ENCODE measurements around the gene ARGLU1.

The ARGLU1 gene

DNA sequence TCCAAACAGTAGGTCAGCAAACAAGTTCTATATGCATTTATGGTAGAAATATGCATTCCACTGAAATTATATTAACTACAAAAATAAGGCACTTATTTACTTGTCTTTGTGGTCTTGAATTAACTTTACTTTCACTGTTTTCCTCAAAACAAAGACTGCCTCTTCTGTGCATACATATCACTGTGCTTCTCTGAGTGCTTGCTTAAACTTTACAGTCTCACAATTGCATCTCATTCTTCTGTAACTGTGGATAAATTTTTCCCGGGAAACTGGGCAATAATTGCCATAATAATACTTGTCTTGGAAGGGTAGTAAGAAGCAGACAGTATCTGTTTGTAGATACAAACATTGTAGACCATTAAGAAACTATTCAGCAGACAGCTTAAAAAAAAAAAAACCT lies 70.9 kb downstream of the ARGLU1 start:
- DNase-seq (ENCODE audit: low read depth in 1 of 2, low spot score in 1 of 2) = no peak
- Histone ChIP-seq H3K27me3 (ENCODE audit: insufficient read depth, poor library complexity, severe bottlenecking) (no peaks in the 10 kb centered on the region), H3K27ac (replicated peaks) (no peak overlapping the region), H3K4me3 (replicated peaks; ENCODE audit: insufficient read depth, low read length) (no peak overlapping the region)
- no peak for TF ChIP-seq SPI1 (IDR thresholded peaks at IDR 0.05; ENCODE audit: borderline replicate concordance, low read depth)
- TF ChIP-seq, protein P1, sequence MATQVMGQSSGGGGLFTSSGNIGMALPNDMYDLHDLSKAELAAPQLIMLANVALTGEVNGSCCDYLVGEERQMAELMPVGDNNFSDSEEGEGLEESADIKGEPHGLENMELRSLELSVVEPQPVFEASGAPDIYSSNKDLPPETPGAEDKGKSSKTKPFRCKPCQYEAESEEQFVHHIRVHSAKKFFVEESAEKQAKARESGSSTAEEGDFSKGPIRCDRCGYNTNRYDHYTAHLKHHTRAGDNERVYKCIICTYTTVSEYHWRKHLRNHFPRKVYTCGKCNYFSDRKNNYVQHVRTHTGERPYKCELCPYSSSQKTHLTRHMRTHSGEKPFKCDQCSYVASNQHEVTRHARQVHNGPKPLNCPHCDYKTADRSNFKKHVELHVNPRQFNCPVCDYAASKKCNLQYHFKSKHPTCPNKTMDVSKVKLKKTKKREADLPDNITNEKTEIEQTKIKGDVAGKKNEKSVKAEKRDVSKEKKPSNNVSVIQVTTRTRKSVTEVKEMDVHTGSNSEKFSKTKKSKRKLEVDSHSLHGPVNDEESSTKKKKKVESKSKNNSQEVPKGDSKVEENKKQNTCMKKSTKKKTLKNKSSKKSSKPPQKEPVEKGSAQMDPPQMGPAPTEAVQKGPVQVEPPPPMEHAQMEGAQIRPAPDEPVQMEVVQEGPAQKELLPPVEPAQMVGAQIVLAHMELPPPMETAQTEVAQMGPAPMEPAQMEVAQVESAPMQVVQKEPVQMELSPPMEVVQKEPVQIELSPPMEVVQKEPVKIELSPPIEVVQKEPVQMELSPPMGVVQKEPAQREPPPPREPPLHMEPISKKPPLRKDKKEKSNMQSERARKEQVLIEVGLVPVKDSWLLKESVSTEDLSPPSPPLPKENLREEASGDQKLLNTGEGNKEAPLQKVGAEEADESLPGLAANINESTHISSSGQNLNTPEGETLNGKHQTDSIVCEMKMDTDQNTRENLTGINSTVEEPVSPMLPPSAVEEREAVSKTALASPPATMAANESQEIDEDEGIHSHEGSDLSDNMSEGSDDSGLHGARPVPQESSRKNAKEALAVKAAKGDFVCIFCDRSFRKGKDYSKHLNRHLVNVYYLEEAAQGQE (IDR thresholded peaks at IDR 0.05; ENCODE audit: insufficient replicate concordance, low read depth) = no peak
- no peak for TF ChIP-seq CTCF (IDR thresholded peaks at IDR 0.05; ENCODE audit: insufficient read depth, low read length)
- no peak for TF ChIP-seq GABPA (IDR thresholded peaks at IDR 0.05; ENCODE audit: low read depth)
- TF ChIP-seq POLR2AphosphoS5 (IDR thresholded peaks at IDR 0.05; ENCODE audit: low read depth) = no peak

DNA sequence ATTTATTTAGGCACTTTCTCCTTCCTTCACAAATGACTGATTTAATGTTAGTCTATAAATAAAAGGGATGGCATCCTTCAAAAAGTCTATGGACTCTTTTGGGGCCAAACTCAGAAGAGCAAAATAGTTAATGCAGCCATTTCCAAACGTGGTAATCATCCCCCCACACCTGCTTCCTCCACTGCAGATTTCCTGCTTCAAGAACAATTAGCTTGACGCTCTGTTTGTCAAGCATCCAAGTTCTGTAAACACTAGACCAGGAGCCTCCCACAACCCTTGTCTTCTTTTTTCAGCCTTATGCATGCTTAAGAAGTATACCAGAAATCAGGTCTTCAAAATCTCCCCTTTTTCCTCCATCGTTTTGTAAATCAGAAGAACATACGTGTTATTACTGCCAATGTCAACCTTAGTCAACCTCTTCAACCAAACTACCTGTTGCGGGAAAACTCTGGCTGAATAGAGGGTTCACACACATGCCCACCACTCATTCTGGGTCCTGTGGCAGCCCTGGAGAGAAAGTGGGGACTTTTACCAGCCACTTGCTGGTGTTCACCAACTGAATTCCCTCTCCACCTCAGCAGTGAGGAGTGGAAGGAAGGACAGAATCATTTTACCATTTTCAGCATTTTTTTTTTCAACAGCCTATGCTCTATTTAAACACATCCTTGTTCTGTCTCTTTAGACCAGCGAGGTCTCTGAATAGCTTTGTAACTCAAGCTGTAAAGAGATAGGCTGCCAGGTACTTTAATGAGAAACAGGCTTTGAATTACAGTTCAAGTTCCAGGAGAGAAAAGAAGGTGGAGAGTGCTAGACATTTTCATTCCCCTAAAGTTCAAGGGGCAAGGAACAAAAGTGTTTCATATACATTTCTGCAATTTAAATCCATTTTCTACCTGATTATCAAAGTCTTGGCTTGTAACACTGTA lies 71.6 kb downstream of the ARGLU1 start:
- TF ChIP-seq POLR2AphosphoS5 (IDR thresholded peaks at IDR 0.05; ENCODE audit: low read depth) (no peak), GABPA (IDR thresholded peaks at IDR 0.05; ENCODE audit: low read depth) (no peak), SPI1 (IDR thresholded peaks at IDR 0.05; ENCODE audit: borderline replicate concordance, low read depth) (no peak), CTCF (IDR thresholded peaks at IDR 0.05; ENCODE audit: insufficient read depth, low read length) (no peak)
- TF ChIP-seq, protein P1 (IDR thresholded peaks at IDR 0.05; ENCODE audit: insufficient replicate concordance, low read depth) = no peak
- DNase-seq (ENCODE audit: low read depth in 1 of 2, low spot score in 1 of 2) = no peak

GRCh38 chr13:106494936-106495335 lies 73.0 kb downstream of the ARGLU1 start:
- DNase-seq (ENCODE audit: low read depth in 1 of 2, low spot score in 1 of 2) = no peak
- no peak overlapping the region for H3K4me3 ChIP-seq (replicated peaks; ENCODE audit: insufficient read depth, low read length)
- no peak overlapping the region for H3K27ac ChIP-seq (replicated peaks)
- no peaks in the 10 kb centered on the region for H3K27me3 ChIP-seq (ENCODE audit: insufficient read depth, poor library complexity, severe bottlenecking)
- TF ChIP-seq POLR2AphosphoS5 (IDR thresholded peaks at IDR 0.05; ENCODE audit: low read depth) (no peak), SPI1 (IDR thresholded peaks at IDR 0.05; ENCODE audit: borderline replicate concordance, low read depth) (no peak), GABPA (IDR thresholded peaks at IDR 0.05; ENCODE audit: low read depth) (no peak), CTCF (IDR thresholded peaks at IDR 0.05; ENCODE audit: insufficient read depth, low read length) (no peak)
- TF ChIP-seq, protein P1 (IDR thresholded peaks at IDR 0.05; ENCODE audit: insufficient replicate concordance, low read depth) = no peak

More for the DNA sequence above, 71.6 kb downstream of the ARGLU1 start:
- Histone ChIP-seq H3K27me3 (ENCODE audit: insufficient read depth, poor library complexity, severe bottlenecking) (no peaks in the 10 kb centered on the region), H3K27ac (replicated peaks) (no peak overlapping the region), H3K4me3 (replicated peaks; ENCODE audit: insufficient read depth, low read length) (no peak overlapping the region)

Data from HL-60 (cell line).